ENCODE results near the gene SLC17A2. TPM values are rescaled to one million over a fixed set of nuclear protein-coding genes. Genes with fewer than 3 reads are reported as not detected.

The SLC17A2 gene
- total and polyA plus RNA-seq, 2 donors from 2014 or later = 0.54 to 0.76 TPM

DNA sequence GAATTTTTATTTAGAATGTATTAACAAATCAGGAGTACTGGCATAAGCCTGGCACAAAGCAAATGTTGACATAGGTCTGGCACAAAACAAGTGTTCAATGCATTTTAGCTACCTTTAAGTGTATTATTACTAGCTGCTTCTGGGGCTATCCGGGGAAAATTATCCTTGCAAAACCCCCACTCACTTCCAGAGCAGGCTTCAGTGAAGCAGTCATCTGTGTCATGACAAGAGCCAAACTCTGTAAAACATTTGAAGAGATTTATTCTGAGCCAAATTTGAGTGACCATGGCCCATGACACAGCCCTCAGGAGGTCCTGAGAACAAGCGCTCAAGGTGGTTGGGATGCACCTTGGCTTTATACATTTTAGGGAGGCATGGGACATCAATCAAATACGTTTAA is 25.7 kb upstream of the SLC17A2 start:
- no peaks in the 10 kb centered on the region for H3K36me3 ChIP-seq (ENCODE audit: control insufficient read depth in 2 of 3, insufficient read depth in 3 of 3, low read length in 3 of 3)
- no peak overlapping the region for H3K4me3 ChIP-seq (ENCODE audit: low read length in 3 of 3)
- intact Hi-C loops (cut with DNase I) = no loop called here
- H3K27ac ChIP-seq (ENCODE audit: low read depth in 2 of 2, low read length in 2 of 2) = no peak overlapping the region
- TF ChIP-seq, protein P1, sequence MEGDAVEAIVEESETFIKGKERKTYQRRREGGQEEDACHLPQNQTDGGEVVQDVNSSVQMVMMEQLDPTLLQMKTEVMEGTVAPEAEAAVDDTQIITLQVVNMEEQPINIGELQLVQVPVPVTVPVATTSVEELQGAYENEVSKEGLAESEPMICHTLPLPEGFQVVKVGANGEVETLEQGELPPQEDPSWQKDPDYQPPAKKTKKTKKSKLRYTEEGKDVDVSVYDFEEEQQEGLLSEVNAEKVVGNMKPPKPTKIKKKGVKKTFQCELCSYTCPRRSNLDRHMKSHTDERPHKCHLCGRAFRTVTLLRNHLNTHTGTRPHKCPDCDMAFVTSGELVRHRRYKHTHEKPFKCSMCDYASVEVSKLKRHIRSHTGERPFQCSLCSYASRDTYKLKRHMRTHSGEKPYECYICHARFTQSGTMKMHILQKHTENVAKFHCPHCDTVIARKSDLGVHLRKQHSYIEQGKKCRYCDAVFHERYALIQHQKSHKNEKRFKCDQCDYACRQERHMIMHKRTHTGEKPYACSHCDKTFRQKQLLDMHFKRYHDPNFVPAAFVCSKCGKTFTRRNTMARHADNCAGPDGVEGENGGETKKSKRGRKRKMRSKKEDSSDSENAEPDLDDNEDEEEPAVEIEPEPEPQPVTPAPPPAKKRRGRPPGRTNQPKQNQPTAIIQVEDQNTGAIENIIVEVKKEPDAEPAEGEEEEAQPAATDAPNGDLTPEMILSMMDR (IDR thresholded peaks at IDR 0.05; ENCODE audit: borderline replicate concordance, extremely low read depth, insufficient read depth) = no peak
- DNase-seq = peak in 1 of 5 donors; percentile 42
- H3K9me3 ChIP-seq (ENCODE audit: control insufficient read depth in 2 of 3, insufficient read depth in 1 of 3, low read length in 3 of 3) = peaks cover 0 to 4% (median 0%) of the 10 kb centered on the region in 3 donors
- no peaks in the 10 kb centered on the region for H3K4me1 ChIP-seq (ENCODE audit: control insufficient read depth in 2 of 3, insufficient read depth in 2 of 3, low read depth in 1 of 3, low read length in 3 of 3)
- no peak overlapping the region for H3K9ac ChIP-seq (ENCODE audit: low read length in 3 of 3)
- H3K27me3 ChIP-seq (ENCODE audit: control insufficient read depth, insufficient read depth, low read length) = no peaks in the 10 kb centered on the region
- no peak for FAIRE-seq

DNA sequence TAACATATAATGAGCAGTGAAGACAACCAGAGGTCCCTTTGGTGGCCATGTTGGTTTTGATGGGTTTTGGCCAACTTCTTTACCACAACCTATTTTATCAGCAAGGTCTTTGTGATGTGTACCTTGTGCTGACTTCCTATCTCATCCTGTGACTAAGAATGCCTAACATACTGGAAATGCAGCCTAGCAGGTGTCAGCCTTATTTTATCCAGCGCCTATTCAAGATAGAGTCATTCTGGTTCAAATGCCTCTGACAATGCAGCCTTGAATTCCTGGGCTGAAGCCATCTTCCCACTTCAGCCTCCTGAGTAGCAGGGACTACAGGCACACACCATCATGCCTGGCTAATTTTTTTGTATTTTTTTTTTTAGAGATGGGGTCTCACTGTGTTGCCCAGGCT is 24.3 kb upstream of the SLC17A2 start:
- intact Hi-C loops (cut with DNase I) = no loop called here
- H3K27me3 ChIP-seq (ENCODE audit: control insufficient read depth, insufficient read depth, low read length) = no peaks in the 10 kb centered on the region
- FAIRE-seq (no peak), DNase-seq (no peak)
- TF ChIP-seq, protein P1 (IDR thresholded peaks at IDR 0.05; ENCODE audit: borderline replicate concordance, extremely low read depth, insufficient read depth) = no peak
- no peak overlapping the region for H3K9ac ChIP-seq (ENCODE audit: low read length in 3 of 3)
- H3K27ac ChIP-seq (ENCODE audit: low read depth in 2 of 2, low read length in 2 of 2) = no peak overlapping the region
- no peak overlapping the region for H3K4me3 ChIP-seq (ENCODE audit: low read length in 3 of 3)
- H3K9me3 ChIP-seq (ENCODE audit: control insufficient read depth in 2 of 3, insufficient read depth in 1 of 3, low read length in 3 of 3) = peaks cover 0 to 4% (median 0%) of the 10 kb centered on the region in 3 donors
- no peaks in the 10 kb centered on the region for H3K36me3 ChIP-seq (ENCODE audit: control insufficient read depth in 2 of 3, insufficient read depth in 3 of 3, low read length in 3 of 3)
- H3K4me1 ChIP-seq (ENCODE audit: control insufficient read depth in 2 of 3, insufficient read depth in 2 of 3, low read depth in 1 of 3, low read length in 3 of 3) = no peaks in the 10 kb centered on the region

DNA sequence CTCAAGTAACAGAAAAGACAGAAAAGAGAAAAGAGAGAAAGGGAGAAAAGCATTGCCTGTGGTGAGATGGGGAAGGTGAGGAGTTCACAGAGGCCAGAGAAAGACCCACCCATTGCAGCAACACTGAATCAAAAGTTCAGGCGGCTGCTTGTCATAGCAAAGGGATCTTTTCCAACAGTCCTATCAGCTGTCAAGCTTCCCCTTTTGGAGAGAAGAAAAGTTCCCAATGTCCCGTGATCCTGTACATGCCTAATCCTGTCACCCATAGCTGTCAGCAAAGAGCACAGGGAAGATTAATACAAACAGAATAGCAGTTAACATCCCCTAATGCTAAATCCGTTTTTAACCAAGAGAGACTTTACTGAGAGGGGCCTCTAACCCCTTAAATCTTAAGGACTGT is 23.2 kb upstream of the SLC17A2 start:
- no peaks in the 10 kb centered on the region for H3K4me1 ChIP-seq (ENCODE audit: control insufficient read depth in 2 of 3, insufficient read depth in 2 of 3, low read depth in 1 of 3, low read length in 3 of 3)
- no peak overlapping the region for H3K27ac ChIP-seq (ENCODE audit: low read depth in 2 of 2, low read length in 2 of 2)
- no peak overlapping the region for H3K9ac ChIP-seq (ENCODE audit: low read length in 3 of 3)
- no peaks in the 10 kb centered on the region for H3K36me3 ChIP-seq (ENCODE audit: control insufficient read depth in 2 of 3, insufficient read depth in 3 of 3, low read length in 3 of 3)
- intact Hi-C loops (cut with DNase I) = no loop called here
- H3K9me3 ChIP-seq (ENCODE audit: control insufficient read depth in 2 of 3, insufficient read depth in 1 of 3, low read length in 3 of 3) = peaks cover 0 to 2% (median 0%) of the 10 kb centered on the region in 3 donors
- DNase-seq (no peak), FAIRE-seq (no peak)
- no peaks in the 10 kb centered on the region for H3K27me3 ChIP-seq (ENCODE audit: control insufficient read depth, insufficient read depth, low read length)
- H3K4me3 ChIP-seq (ENCODE audit: low read length in 3 of 3) = no peak overlapping the region
- TF ChIP-seq, protein P1 (IDR thresholded peaks at IDR 0.05; ENCODE audit: borderline replicate concordance, extremely low read depth, insufficient read depth) = no peak

DNA sequence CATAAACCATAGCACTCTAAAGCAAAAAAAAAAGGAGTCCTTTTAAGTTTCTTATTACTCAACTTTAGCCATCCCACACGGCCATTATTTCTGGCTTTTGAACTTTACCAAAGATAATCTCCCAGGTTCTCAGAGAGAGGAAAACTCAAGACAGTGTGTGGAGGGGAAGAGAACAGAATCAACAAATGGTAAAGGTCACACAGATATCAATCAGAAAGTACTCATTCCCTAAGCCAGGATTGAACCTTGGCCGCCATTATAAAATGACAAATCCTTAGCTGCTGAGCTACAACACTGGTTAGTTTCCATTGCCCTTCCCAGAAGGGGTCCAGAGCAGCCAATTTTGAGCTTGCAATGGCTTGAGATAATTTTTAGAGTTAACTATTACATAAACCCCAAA is 22.0 kb upstream of the SLC17A2 start:
- FAIRE-seq (no peak), DNase-seq (no peak)
- Histone ChIP-seq H3K4me3 (ENCODE audit: low read length in 3 of 3) (no peak overlapping the region), H3K27ac (ENCODE audit: low read depth in 2 of 2, low read length in 2 of 2) (no peak overlapping the region), H3K9me3 (ENCODE audit: control insufficient read depth in 2 of 3, insufficient read depth in 1 of 3, low read length in 3 of 3) (no peaks in the 10 kb centered on the region), H3K9ac (ENCODE audit: low read length in 3 of 3) (no peak overlapping the region), H3K36me3 (ENCODE audit: control insufficient read depth in 2 of 3, insufficient read depth in 3 of 3, low read length in 3 of 3) (no peaks in the 10 kb centered on the region), H3K27me3 (ENCODE audit: control insufficient read depth, insufficient read depth, low read length) (no peaks in the 10 kb centered on the region), H3K4me1 (ENCODE audit: control insufficient read depth in 2 of 3, insufficient read depth in 2 of 3, low read depth in 1 of 3, low read length in 3 of 3) (no peaks in the 10 kb centered on the region)
- TF ChIP-seq, protein P1 (IDR thresholded peaks at IDR 0.05; ENCODE audit: borderline replicate concordance, extremely low read depth, insufficient read depth) = no peak
- intact Hi-C loops (cut with DNase I) = no loop called here
